SK-N-SH treated with all-trans-retinoic acid at 6 μM for 48 hours (cell line): ENCODE results near the gene ACSL1.

Experiments
- ATAC-seq: fragments of 200-7000 bp; cut with Tn5 transposase; 3 replicates; pipeline ENCODE4 v1.9.1; 2020; ENCODE audit warnings: mild to moderate bottlenecking, moderate library complexity
- ARNTL ChIP-seq: fragments of 450-650 bp; formaldehyde crosslinking; IDR thresholded peaks from 2 replicates; pipeline ENCODE4 v1.5.0; 2020; ENCODE audit warnings: low read depth, mild to moderate bottlenecking, moderate library complexity, borderline replicate concordance
- BACH2 ChIP-seq: fragments of 250-450 bp; sonication (Bioruptor Pico); IDR thresholded peaks from 2 replicates; pipeline ENCODE4 v1.9.0; 2021; ENCODE audit warnings: mild to moderate bottlenecking, borderline replicate concordance
- CREB5 ChIP-seq: fragments of 250-450 bp; sonication (Bioruptor Pico); IDR thresholded peaks from 2 replicates; pipeline ENCODE4 v1.5.1; 2020; ENCODE audit warnings: low read depth, mild to moderate bottlenecking, moderate library complexity
- CSDC2 ChIP-seq: fragments of 250-450 bp; sonication (Bioruptor Pico); IDR thresholded peaks from 2 replicates; pipeline ENCODE4 v1.5.0; 2020; ENCODE audit warnings: mild to moderate bottlenecking, moderate library complexity
- CSRNP3 ChIP-seq: fragments of 250-450 bp; sonication (Bioruptor Pico); IDR thresholded peaks from 2 replicates; pipeline ENCODE4 v1.5.1; 2021; ENCODE audit warnings: mild to moderate bottlenecking, moderate library complexity
- ESRRG ChIP-seq: fragments of 250-450 bp; sonication (Bioruptor Pico); IDR thresholded peaks from 2 replicates; pipeline ENCODE4 v1.6.1; 2021; ENCODE audit warnings: mild to moderate bottlenecking
- ISL1 ChIP-seq: fragments of 250-450 bp; sonication (Bioruptor Pico); IDR thresholded peaks from 2 replicates; pipeline ENCODE4 v2.1.2; 2022; ENCODE audit warnings: mild to moderate bottlenecking, moderate library complexity
- OSR1 ChIP-seq: fragments of 250-450 bp; sonication (Bioruptor Pico); IDR thresholded peaks from 2 replicates; pipeline ENCODE4 v1.8.0; 2022; ENCODE audit warnings: moderate library complexity, mild to moderate bottlenecking, inconsistent platforms
- PATZ1 ChIP-seq: fragments of 250-450 bp; sonication (Bioruptor Pico); IDR thresholded peaks from 2 replicates; pipeline ENCODE4 v1.8.0; 2020; ENCODE audit warnings: mild to moderate bottlenecking, moderate library complexity, borderline replicate concordance
- POU6F1 ChIP-seq: fragments of 250-450 bp; sonication (Bioruptor Pico); IDR thresholded peaks from 2 replicates; pipeline ENCODE4 v1.8.0; 2021; ENCODE audit warnings: low read depth, mild to moderate bottlenecking, moderate library complexity, borderline replicate concordance
- PPARA ChIP-seq: fragments of 250-450 bp; sonication (Bioruptor Pico); IDR thresholded peaks from 2 replicates; pipeline ENCODE4 v1.5.0; 2020; ENCODE audit warnings: mild to moderate bottlenecking, borderline replicate concordance
- RARB ChIP-seq: fragments of 250-450 bp; sonication (Bioruptor Pico); IDR thresholded peaks from 2 replicates; pipeline ENCODE4 v1.8.0; 2021; ENCODE audit warnings: mild to moderate bottlenecking, moderate library complexity
- SNAI2 ChIP-seq: fragments of 250-450 bp; sonication (Bioruptor Pico); IDR thresholded peaks from 2 replicates; pipeline ENCODE4 v1.5.0; 2020; ENCODE audit warnings: mild to moderate bottlenecking, moderate library complexity
- TCF4 ChIP-seq: fragments of 250-450 bp; sonication (Bioruptor Pico); IDR thresholded peaks from 2 replicates; pipeline ENCODE4 v1.8.0; 2021; ENCODE audit warnings: mild to moderate bottlenecking, moderate library complexity, borderline replicate concordance
- TOX ChIP-seq: fragments of 250-450 bp; sonication (Bioruptor Pico); IDR thresholded peaks from 2 replicates; pipeline ENCODE4 v1.8.0; 2021; ENCODE audit warnings: mild to moderate bottlenecking, moderate library complexity, borderline replicate concordance
- TSHZ2 ChIP-seq: fragments of 250-450 bp; sonication (Bioruptor Pico); IDR thresholded peaks from 2 replicates; pipeline ENCODE4 v1.5.0; 2020; ENCODE audit warnings: mild to moderate bottlenecking, moderate library complexity
- ZC3H10 ChIP-seq: fragments of 250-450 bp; sonication (Bioruptor Pico); IDR thresholded peaks from 2 replicates; pipeline ENCODE4 v1.5.1; 2021; ENCODE audit warnings: mild to moderate bottlenecking, moderate library complexity
- ZFP3 ChIP-seq: fragments of 250-450 bp; sonication (Bioruptor Pico); IDR thresholded peaks from 2 replicates; pipeline ENCODE4 v1.5.0; 2020; ENCODE audit warnings: mild to moderate bottlenecking, moderate library complexity
- ZFP30 ChIP-seq: fragments of 450-650 bp; formaldehyde crosslinking; IDR thresholded peaks from 2 replicates; pipeline ENCODE4 v1.5.0; 2022; ENCODE audit warnings: mild to moderate bottlenecking, moderate library complexity
- ZNF565 ChIP-seq: fragments of 450-650 bp; formaldehyde crosslinking; conservative IDR thresholded peaks from 2 replicates; pipeline ENCODE4 v1.5.0; 2020; ENCODE audit warnings: low read depth, mild to moderate bottlenecking, moderate library complexity
- ZNF70 ChIP-seq: fragments of 450-650 bp; formaldehyde crosslinking; IDR thresholded peaks from 2 replicates; pipeline ENCODE4 v1.5.0; 2020; ENCODE audit warnings: mild to moderate bottlenecking, moderate library complexity
- ZNF8 ChIP-seq: fragments of 450-650 bp; formaldehyde crosslinking; IDR thresholded peaks from 2 replicates; pipeline ENCODE4 v1.5.0; 2020; ENCODE audit warnings: mild to moderate bottlenecking, moderate library complexity

ACSL1 gene

GRCh38 chr4:184816962-184817361 is 8.8 kb downstream of the ACSL1 start:
- TF ChIP-seq POU6F1 (CRISPR knock-in tag) (no peak), SNAI2 (CRISPR knock-in tag) (no peak), ZFP3 (CRISPR knock-in tag) (no peak), PATZ1 (CRISPR knock-in tag) (no peak)
- ATAC-seq, result no peak

- TF ChIP-seq OSR1 (CRISPR knock-in tag) (no peak), BACH2 (no peak), PPARA (CRISPR knock-in tag) (no peak), ZC3H10 (CRISPR knock-in tag) (no peak), ESRRG (CRISPR knock-in tag) (no peak), ISL1 (CRISPR knock-in tag) (no peak), ZNF70 (CRISPR knock-in tag) (no peak), SNAI2 (CRISPR knock-in tag) (no peak), CSRNP3 (CRISPR knock-in tag) (no peak), ZFP30 (no peak), ZNF565 (CRISPR knock-in tag) (no peak), RARB (CRISPR knock-in tag) (no peak), ZNF8 (CRISPR knock-in tag) (no peak), ZFP3 (CRISPR knock-in tag) (no peak), CREB5 (CRISPR knock-in tag) (no peak), POU6F1 (CRISPR knock-in tag) (no peak), CSDC2 (CRISPR knock-in tag) (no peak), TCF4 (CRISPR knock-in tag) (no peak), TOX (CRISPR knock-in tag) (no peak), ARNTL (CRISPR knock-in tag) (no peak)
- ATAC-seq, result peak; percentile 98
Measured at GRCh38 chr4:184815046-184815877, 10.5 kb downstream of the ACSL1 start.

GRCh38 chr4:184814686-184815045 is 11.1 kb downstream of the ACSL1 start:
- peak; percentile 59 for ATAC-seq
- TF ChIP-seq ISL1 (CRISPR knock-in tag) (no peak), ZNF8 (CRISPR knock-in tag) (no peak), SNAI2 (CRISPR knock-in tag) (no peak), TOX (CRISPR knock-in tag) (no peak), CSDC2 (CRISPR knock-in tag) (no peak), TSHZ2 (no peak), ESRRG (CRISPR knock-in tag) (no peak), PATZ1 (CRISPR knock-in tag) (no peak), ZNF565 (CRISPR knock-in tag) (no peak), CREB5 (CRISPR knock-in tag) (no peak), ZFP3 (CRISPR knock-in tag) (no peak), RARB (CRISPR knock-in tag) (no peak)
